Spinal cord (tissue), 10 donors: ENCODE measurements around the gene ZNF468. TPM values are rescaled to one million over a fixed set of nuclear protein-coding genes. Genes with fewer than 3 reads are reported as not detected.
A peak's percentile ranks its signal among the peaks of the same experiment; 100 is the strongest.
"Not testable (repeated sequence)": the region's sequence is repeated elsewhere in the genome, so short reads cannot be mapped to it uniquely, and the experiment has no call there.

Source experiments
- DNase-seq, 6 donors: peaks; one replicate each; pipeline versions ENCODE4 v3.0.0 to v3.0.0-alpha.2; 2013 to 2015; ENCODE audit warnings: low spot score in 6 of 6, low read depth in 4 of 6
- H3K27ac ChIP-seq: one replicate; pipeline ENCODE4 v1.5.1; 2013; ENCODE audit warnings: low read depth, low read length, control low read depth
- H3K27me3 ChIP-seq: one replicate; pipeline ENCODE4 v1.6.1; 2013; ENCODE audit warnings: low read length; ENCODE audit not compliant: control insufficient read depth, insufficient read depth
- H3K36me3 ChIP-seq: one replicate; pipeline ENCODE4 v1.6.1; 2013; ENCODE audit warnings: low read length; ENCODE audit not compliant: control insufficient read depth, insufficient read depth
- H3K4me1 ChIP-seq: one replicate; pipeline ENCODE4 v1.6.1; 2013; ENCODE audit warnings: low read length; ENCODE audit not compliant: control insufficient read depth, insufficient read depth
- H3K4me3 ChIP-seq: one replicate; pipeline ENCODE4 v1.5.1; 2013; ENCODE audit warnings: low read depth, low read length, control low read depth
- H3K9me3 ChIP-seq: one replicate; pipeline ENCODE4 v1.6.1; 2013; ENCODE audit warnings: low read length; ENCODE audit not compliant: control insufficient read depth, insufficient read depth
- WGBS: methylation state at CpG from one replicate; pipeline ENCODE4 v1.1.5; 2013; ENCODE audit warnings: missing lambda C conversion rate; ENCODE audit not compliant: insufficient coverage; 5-methylcytosine and 5-hydroxymethylcytosine counted together
- polyA plus RNA-seq, 2 donors: library from polyadenylated mRNA; unstranded; fragments of 120-200 nt; gene quantifications; one replicate each; pipeline ENCODE4 v1.2.1, GENCODE V29; 2013; ENCODE audit not compliant: insufficient read length in 2 of 2
- total RNA-seq, 2 donors: library from RNA; depleted of rRNA in 1 of 2; stranded (reverse); fragments of 120-200 nt in 1 of 2; fragments of >200 nt in 1 of 2; gene quantifications; one replicate each; pipeline versions ENCODE4 v1.2.3 to v1.2.4, GENCODE V29; 2013 to 2014
- donor health status: healthy.

The ZNF468 gene
- total and polyA plus RNA-seq, 4 donors = 17.5 to 33.6 (median 21.6) TPM

GRCh38 chr19:52833541-52833940, 23.9 kb downstream of the ZNF468 start:
- H3K27me3 ChIP-seq, DNase-seq, H3K4me1 ChIP-seq, H3K36me3 ChIP-seq, H3K4me3 ChIP-seq, H3K9me3 ChIP-seq, H3K27ac ChIP-seq: not testable (repeated sequence)
- WGBS = 56% methylated on average over 4 of the region's 5 CpGs

- not testable (repeated sequence) for DNase-seq, H3K4me3 ChIP-seq, H3K27ac ChIP-seq, H3K27me3 ChIP-seq, H3K9me3 ChIP-seq, H3K4me1 ChIP-seq, H3K36me3 ChIP-seq
- 67% methylated on average over 1 of the region's 7 CpGs for WGBS
Observed at GRCh38 chr19:52829866-52830265, 27.6 kb downstream of the ZNF468 start.

GRCh38 chr19:52825765-52826164, 31.7 kb downstream of the ZNF468 start:
- DNase-seq = no peak
- 73% methylated on average over 2 of the region's 5 CpGs for WGBS

GRCh38 chr19:52823676-52824075, 33.7 kb downstream of the ZNF468 start:
- H3K4me1 ChIP-seq = peaks cover 8% of the 10 kb centered on the region
- WGBS = 93% methylated on average over 7 of the region's 12 CpGs
- H3K4me3 ChIP-seq = no peak overlapping the region
- H3K27ac ChIP-seq = no peak overlapping the region
- no peak for DNase-seq
- H3K9me3 ChIP-seq = no peaks in the 10 kb centered on the region
- H3K27me3 ChIP-seq = no peaks in the 10 kb centered on the region
- no peaks in the 10 kb centered on the region for H3K36me3 ChIP-seq

More at GRCh38 chr19:52825765-52826164, 31.7 kb downstream of the ZNF468 start:
- H3K4me3 ChIP-seq = no peak overlapping the region
- no peaks in the 10 kb centered on the region for H3K36me3 ChIP-seq
- H3K4me1 ChIP-seq = peaks cover 7% of the 10 kb centered on the region
- no peaks in the 10 kb centered on the region for H3K9me3 ChIP-seq
- no peak overlapping the region for H3K27ac ChIP-seq
- no peaks in the 10 kb centered on the region for H3K27me3 ChIP-seq

GRCh38 chr19:52821204-52821960, 36.0 kb downstream of the ZNF468 start, which contains the start of gene ZNF28:
Gene ZNF28 (minus strand): TSS chr19:52821633. CDS start chr19:52817958, 3,675 bp downstream.
- WGBS = 0% methylated on average over 16 of the region's 44 CpGs
- H3K4me3 ChIP-seq = peak within 1 kb of the TSS; percentile 49
- H3K36me3 ChIP-seq, H3K9me3 ChIP-seq, H3K27me3 ChIP-seq, H3K4me1 ChIP-seq, H3K27ac ChIP-seq: not testable (repeated sequence)
- peak in 5 of 6 donors; percentile 17 to 84 (median 19) for DNase-seq

- WGBS = 10% methylated on average over 10 of the region's 19 CpGs
- not testable (repeated sequence) for H3K27me3 ChIP-seq, H3K27ac ChIP-seq, H3K4me1 ChIP-seq, H3K9me3 ChIP-seq, H3K36me3 ChIP-seq
- peak in 1 of 6 donors; percentile 25 for DNase-seq
- H3K4me3 ChIP-seq = peak overlapping the region; percentile 49
Observed at GRCh38 chr19:52820472-52821203, 36.8 kb downstream of the ZNF468 start.

- no peak for DNase-seq
- Histone ChIP-seq H3K4me1 (no peaks in the 10 kb centered on the region), H3K27me3 (no peaks in the 10 kb centered on the region), H3K4me3 (no peak overlapping the region), H3K27ac (no peak overlapping the region), H3K9me3 (no peaks in the 10 kb centered on the region), H3K36me3 (peaks cover 19% of the 10 kb centered on the region)
- WGBS = 98% methylated on average over 32 of the region's 32 CpGs
Observed at GRCh38 chr19:52809801-52810200, 47.6 kb downstream of the ZNF468 start.

GRCh38 chr19:52799950-52800640, 57.3 kb downstream of the ZNF468 start:
- H3K27me3 ChIP-seq, H3K4me1 ChIP-seq, H3K9me3 ChIP-seq, H3K4me3 ChIP-seq, DNase-seq, H3K27ac ChIP-seq: not testable (repeated sequence)
- H3K36me3 ChIP-seq = peaks cover 10% of the 10 kb centered on the region
- 95% methylated on average over 3 of the region's 9 CpGs for WGBS

GRCh38 chr19:52789440-52789839, 68.0 kb downstream of the ZNF468 start:
- Histone ChIP-seq H3K4me1 (peaks cover 16% of the 10 kb centered on the region), H3K27me3 (no peaks in the 10 kb centered on the region), H3K27ac (no peak overlapping the region), H3K9me3 (no peaks in the 10 kb centered on the region), H3K4me3 (no peak overlapping the region), H3K36me3 (no peaks in the 10 kb centered on the region)
- DNase-seq = no peak
- 98% methylated on average over 6 of the region's 6 CpGs for WGBS
